Esophagus squamous epithelium (tissue), 4 donors: ENCODE results near the gene ANGPTL3.

Experiments
- POLR2A ChIP-seq, 4 donors: fragments of 450-650 bp; IDR thresholded peaks; one replicate each; pipeline ENCODE4 v1.6.1; 2017; ENCODE audit warnings: antibody characterized with exemption in 4 of 4, mild to moderate bottlenecking in 4 of 4, moderate library complexity in 3 of 4
- TF ChIP-seq, protein P1 (sequence below), 6 experiments: fragments of 450-650 bp in 4 of 6; fragments of 200-600 bp in 2 of 6; sonication (generic) in 2 of 6; IDR thresholded peaks; one replicate each; pipeline ENCODE4 v1.5.1; 2016 to 2019; ENCODE audit warnings: antibody characterized with exemption in 6 of 6, mild to moderate bottlenecking in 4 of 6, moderate library complexity in 4 of 6

DNA sequence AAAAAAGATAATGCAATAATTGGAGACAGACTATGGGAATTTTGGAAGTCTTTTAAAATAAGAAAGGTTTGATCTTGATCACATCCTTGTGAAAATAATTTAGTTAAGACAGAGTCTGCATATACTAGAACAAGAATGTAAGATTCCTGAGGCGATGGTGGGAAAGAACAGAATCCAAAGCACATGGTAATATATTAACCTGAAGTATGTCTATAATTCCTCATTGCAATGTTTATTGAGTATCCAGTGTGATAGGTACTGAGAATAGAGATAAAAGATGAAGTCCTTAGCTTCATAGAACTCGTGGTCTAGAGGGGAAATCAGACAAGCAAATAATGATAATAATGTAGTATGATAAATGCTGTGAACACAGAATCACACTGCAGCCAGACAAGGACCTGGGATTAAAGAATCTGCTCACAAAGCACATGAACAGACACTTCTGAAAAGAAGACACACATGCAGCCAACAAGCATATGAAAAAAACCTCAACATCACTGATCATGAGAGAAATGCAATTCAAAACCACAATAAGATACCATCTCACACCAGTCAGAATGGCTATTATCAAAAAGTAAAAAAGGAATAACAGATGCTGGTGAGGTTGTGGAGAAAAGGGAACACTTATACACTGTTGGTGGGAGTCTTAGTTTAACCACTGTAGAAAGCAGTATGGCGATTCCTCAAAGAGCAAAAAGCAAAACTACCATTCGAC lies 6.9 kb upstream of the ANGPTL3 start:
- no peak for TF ChIP-seq POLR2A (IDR thresholded peaks at IDR 0.05)
- TF ChIP-seq, protein P1, sequence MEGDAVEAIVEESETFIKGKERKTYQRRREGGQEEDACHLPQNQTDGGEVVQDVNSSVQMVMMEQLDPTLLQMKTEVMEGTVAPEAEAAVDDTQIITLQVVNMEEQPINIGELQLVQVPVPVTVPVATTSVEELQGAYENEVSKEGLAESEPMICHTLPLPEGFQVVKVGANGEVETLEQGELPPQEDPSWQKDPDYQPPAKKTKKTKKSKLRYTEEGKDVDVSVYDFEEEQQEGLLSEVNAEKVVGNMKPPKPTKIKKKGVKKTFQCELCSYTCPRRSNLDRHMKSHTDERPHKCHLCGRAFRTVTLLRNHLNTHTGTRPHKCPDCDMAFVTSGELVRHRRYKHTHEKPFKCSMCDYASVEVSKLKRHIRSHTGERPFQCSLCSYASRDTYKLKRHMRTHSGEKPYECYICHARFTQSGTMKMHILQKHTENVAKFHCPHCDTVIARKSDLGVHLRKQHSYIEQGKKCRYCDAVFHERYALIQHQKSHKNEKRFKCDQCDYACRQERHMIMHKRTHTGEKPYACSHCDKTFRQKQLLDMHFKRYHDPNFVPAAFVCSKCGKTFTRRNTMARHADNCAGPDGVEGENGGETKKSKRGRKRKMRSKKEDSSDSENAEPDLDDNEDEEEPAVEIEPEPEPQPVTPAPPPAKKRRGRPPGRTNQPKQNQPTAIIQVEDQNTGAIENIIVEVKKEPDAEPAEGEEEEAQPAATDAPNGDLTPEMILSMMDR (IDR thresholded peaks at IDR 0.05), result no peak
